Subcutaneous adipose tissue (tissue), 4 donors: ENCODE data around the gene SLC26A8. TPM values are rescaled to one million over a fixed set of nuclear protein-coding genes. Genes with fewer than 3 reads are reported as not detected.

Source experiments
- total RNA-seq, 4 donors: library from RNA; depleted of rRNA; stranded (reverse); fragments of >200 nt; gene quantifications; one replicate each; pipeline ENCODE4 v1.1.0, GENCODE V29; 2016
- TF ChIP-seq, protein P1 (sequence below): fragments of 450-650 bp; IDR thresholded peaks from one replicate; pipeline ENCODE4 v1.5.1; 2016; ENCODE audit warnings: low read depth, mild to moderate bottlenecking, control low read depth, antibody characterized with exemption, moderate library complexity

SLC26A8 gene
- total RNA-seq, 4 donors from 2014 or later, result 0.33 to 2.2 (median 2.0) TPM; not detected in 1

DNA sequence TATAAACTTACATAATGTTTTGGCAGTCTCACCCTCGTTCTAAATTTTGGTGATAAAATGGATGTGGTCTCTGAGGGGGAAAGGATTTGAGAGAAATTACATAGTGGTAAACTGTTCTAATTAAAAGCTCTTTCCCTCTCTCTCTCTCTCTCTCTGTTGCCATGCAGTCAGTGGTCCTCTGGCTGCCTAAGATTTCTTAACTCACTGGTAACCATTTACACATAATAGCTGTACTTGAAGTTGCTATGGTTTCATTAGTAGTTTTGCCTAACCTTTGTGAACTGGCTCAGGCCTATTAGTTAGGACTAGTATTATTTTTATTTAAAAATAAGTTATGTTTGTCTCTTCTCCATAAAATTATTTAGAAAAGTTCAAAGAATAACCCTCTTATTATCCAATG is 45.1 kb upstream of the SLC26A8 start:
- TF ChIP-seq, protein P1, sequence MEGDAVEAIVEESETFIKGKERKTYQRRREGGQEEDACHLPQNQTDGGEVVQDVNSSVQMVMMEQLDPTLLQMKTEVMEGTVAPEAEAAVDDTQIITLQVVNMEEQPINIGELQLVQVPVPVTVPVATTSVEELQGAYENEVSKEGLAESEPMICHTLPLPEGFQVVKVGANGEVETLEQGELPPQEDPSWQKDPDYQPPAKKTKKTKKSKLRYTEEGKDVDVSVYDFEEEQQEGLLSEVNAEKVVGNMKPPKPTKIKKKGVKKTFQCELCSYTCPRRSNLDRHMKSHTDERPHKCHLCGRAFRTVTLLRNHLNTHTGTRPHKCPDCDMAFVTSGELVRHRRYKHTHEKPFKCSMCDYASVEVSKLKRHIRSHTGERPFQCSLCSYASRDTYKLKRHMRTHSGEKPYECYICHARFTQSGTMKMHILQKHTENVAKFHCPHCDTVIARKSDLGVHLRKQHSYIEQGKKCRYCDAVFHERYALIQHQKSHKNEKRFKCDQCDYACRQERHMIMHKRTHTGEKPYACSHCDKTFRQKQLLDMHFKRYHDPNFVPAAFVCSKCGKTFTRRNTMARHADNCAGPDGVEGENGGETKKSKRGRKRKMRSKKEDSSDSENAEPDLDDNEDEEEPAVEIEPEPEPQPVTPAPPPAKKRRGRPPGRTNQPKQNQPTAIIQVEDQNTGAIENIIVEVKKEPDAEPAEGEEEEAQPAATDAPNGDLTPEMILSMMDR, result no peak

DNA sequence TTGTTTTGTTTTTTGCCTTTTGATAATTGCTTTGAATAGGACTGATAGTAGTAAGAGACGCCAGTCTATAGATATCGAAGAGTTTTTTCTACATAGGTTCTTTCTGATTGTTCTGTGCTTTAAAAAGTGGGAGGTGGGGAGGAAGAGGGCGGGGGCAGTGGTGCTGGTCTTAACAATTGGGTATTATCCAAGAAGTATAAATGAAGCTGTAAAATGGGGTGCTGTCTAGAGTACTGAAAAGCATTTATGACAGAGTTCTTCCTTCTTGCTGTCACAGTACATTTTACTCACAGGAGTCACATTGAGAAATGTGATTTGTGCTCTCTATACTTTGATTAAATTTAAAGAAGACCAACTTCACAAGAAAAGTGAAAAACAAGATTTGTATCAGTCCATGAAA is 44.1 kb upstream of the SLC26A8 start:
- TF ChIP-seq, protein P1, result no peak

DNA sequence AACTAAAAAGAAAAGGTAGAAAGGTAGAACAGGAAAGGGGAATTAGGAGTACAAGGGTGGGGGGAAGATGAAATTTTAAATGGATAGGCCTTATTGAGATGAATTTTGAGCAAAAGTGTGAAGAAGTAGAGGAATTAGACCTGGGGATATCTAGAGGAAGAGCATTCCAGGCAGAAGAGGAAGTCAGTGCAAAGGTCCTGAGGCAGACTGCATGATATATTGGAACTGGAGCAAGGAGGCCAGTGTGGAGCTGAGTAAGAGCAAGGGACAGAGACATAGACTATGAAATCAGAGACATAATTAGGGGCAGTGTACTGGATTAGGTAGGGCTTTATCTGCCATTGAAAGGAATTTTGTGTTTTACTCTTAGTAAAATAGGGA is 43.6 kb upstream of the SLC26A8 start:
- TF ChIP-seq, protein P1, result no peak

DNA sequence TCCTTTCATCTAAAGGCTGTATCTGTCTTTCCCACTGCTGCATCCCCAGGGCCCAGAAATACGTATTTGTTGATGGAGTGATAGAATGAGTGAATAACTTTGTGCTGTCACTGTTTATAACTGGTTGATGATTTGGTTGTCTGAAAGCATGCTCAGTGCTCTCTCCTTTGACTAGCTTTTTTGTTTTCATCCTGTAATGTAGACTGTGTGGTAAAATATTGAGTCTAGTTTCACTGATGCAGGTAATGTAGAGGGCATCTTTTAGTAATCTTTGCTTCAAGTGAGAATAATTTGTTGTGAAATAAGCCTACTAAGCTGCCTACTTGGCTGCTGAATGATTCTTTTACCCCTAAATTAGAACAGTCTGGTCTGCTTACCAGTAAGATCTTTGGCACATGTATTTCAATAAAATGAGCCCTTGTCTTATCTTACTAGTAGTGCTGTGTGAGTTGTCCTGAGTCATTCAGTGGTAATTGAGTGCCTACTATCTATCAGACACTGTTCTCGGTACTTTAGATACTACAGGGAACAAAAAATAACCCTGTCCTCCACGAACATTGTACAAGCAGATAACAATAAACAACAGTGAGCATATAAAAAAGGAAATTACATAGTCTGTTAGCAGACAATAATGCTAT is 43.1 kb upstream of the SLC26A8 start:
- TF ChIP-seq, protein P1, result no peak

DNA sequence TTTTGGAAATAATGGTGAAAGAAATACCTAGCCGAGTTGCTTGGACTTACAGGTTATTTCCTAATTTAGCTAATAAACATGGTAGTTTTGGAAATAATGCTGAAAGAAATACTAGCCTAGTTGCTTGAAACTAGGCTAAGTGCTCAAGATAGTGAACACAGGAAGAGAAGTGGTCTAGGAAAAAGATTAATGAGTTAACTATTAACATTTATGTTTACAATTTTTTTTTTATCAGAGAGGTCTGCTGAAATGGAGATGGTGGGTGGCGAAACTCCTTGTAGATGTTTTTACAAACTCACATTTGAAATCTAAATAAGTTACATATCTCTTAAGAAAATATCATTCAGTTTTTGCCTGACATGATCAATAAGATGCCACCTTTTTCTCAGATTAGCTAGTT is 42.4 kb upstream of the SLC26A8 start:
- TF ChIP-seq, protein P1, result no peak

DNA sequence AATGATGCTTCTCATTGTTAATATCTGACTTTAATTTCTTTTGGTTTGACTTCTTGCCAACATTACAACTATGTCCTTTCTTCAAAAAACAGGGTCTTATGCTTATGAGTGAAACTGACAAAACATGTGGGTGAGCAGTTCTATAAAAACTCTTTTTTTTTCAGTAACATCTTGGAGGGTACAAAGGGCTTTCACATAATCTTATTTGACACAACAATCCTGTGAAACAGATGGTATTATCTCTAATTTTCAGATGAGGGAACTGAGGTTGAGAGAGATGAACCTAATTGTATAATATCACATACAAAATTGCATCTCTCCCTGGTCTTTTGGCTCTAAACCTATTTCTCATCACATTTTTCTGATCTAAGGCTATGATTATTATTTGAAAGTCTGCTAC is 41.5 kb upstream of the SLC26A8 start:
- TF ChIP-seq, protein P1, result no peak

DNA sequence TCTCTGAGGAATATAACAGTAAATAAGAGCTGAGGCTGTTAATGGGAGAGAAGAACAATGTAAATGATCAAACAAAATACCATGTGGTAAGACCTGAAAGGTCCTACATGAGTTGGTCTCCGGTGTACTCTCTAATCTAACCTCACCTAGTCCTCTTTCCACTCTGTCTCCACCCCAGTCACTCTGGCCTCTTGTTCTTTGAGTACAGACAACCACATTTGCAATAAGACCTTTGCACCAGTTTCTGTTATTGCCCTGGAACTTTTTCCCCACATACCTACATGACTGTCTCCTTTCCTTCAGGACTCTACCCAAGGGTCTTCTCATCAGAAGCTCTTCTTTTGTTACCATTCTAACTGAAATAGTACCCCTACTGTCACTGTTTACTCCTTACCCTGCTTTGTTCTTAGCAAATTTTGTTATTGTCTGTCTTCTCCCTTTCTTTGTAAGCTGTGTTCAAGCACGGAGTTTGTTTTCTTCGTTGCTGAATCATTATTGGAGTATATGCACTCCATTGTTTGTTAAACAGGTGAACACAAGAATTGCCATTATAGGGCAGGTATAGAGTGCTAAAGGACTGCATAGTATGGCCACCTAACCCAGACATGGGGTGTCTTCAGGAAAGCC is 40.4 kb upstream of the SLC26A8 start:
- TF ChIP-seq, protein P1, result no peak
